GM21619 (cell line): ENCODE measurements around the gene HS1BP3.

ENCODE experiments used
- ATAC-seq: cut with Tn5 transposase; IDR thresholded peaks from one replicate; pipeline ENCODE4 v1.9.1; 2021; ENCODE audit not compliant: unreplicated experiment

HS1BP3 gene

GRCh38 chr2:20664431-20665242 is 13.7 kb upstream of the HS1BP3 start:
- ATAC-seq: no peak

DNA sequence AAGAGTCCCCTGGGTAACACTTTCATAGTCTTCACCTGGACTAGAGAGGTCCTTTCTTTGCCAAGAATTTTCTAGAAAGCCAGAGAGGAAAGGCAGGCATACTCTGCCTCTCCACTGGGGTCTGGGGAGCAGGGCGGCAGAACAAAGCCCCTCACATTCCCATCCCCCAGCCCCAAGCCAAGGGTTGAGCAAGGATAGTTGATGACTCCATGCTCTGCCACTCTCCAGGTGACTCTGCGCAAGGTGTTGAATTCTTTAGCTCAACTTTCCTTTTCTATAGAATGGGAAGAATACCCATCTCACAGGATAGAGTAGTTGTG is 13.1 kb upstream of the HS1BP3 start:
- no peak for ATAC-seq

GRCh38 chr2:20663196-20664070 is 12.5 kb upstream of the HS1BP3 start:
- ATAC-seq: no peak

- ATAC-seq: no peak
These were observed 11.5 kb upstream of the HS1BP3 start for GRCh38 chr2:20662308-20662937.

DNA sequence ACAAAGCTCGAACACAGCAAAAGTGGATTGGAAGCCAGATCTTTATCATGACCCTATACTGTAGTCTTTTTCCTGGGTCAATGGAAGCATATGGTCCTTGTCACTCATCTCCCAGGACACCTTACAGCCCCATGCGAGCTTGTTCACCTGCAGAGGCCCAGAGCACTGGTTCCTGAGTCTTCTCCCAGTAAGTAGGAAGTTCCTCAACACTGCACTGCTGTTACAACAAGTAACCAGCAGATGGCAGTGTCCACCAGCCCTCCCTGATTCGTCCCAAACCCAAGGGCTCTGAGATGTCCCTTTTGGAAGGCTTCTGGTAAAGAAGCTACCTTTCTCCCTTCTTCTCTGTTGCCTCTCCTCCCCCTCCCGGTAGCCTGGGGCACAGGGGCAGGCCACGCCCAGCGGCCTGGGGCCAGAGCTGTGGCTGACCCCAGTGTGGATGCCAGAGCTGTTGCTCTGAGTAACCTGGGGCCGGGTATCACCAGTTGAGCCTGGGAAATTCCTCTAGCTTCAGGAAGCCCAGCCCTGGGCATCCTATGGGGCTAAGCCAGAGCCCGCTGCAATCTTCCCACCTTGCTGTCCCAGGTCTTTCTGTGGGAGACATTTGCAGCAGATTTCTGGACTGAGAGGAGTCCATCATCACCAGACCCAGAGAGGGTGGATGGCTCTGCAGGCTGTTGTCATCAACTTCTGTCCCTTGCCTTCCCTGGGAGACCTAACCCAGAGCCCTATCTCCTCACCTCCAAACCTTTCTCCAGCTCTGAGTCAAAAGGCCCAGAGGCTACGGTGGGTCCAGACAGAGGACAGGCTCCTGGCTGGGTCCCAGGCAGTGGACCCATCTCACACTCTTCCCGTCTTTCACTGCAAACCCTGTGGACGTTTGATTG is 10.8 kb upstream of the HS1BP3 start:
- peak; percentile 68 for ATAC-seq

DNA sequence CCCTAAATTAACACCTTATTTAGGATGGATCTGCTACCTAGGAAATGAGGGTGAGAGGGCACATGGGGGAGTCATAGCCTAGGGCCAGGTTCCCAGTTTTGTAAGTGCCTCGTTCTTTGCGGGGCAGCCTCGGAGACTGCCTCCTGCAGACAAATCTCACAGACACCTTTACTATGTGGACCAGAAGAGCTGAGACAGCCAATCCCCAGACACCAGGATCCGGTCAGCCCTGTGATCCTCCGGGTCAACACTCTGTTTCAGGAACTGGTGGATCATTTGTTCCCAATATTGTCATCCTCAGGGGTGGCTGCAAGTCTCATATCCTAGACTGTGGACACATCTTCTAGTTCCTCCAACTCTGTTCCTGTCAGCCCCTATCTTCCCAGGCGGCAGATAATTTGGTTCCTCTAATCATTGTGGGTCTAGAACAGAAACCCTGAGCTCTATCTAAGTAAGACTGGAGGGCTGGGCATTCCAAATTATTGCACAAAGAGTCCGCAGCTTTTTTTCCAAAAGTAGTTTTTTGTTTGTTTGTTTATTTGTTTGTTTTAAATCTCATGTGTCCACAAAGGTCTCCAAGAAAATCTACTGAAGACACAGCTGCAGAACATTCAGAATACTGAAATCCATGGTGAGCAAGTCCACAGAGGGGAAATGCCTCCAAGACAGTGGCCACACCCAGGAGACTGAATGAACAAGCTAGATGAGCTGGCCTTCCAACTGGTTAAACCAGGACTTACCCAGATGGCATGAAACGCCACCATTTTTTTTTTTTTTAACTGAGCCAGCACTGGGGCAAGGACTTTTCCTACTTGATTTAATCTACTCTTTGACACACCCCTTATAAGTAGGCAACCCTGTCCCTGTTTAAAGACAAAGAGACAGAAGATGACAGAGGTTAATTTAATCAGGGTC is 9.9 kb upstream of the HS1BP3 start:
- no peak for ATAC-seq

GRCh38 chr2:20657522-20658235 is 6.8 kb upstream of the HS1BP3 start:
- no peak for ATAC-seq

DNA sequence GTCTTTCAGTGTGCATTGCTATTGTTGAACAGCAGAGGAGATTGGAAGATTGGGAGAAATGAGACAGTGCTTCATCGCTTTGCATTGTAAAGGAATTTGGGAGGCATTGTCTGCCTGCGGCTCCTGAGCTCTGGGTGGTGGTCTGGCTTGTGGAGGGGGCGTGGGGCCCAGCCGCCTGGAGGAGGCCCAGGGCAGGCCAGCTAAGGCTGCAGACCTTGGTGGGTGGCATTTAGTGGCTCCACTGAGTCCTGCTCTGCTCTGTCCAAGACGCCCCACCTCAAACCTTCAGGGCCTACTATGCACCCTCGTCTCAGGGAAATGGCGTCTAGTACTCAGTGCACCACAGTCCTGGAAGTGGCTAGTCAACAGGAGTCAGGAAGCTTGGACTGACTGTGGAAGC is 5.7 kb upstream of the HS1BP3 start:
- no peak for ATAC-seq

- no peak for ATAC-seq
These were observed 3.6 kb upstream of the HS1BP3 start for GRCh38 chr2:20654535-20654813.

- ATAC-seq: no peak
These were observed 3.0 kb upstream of the HS1BP3 start for GRCh38 chr2:20653695-20654534.

DNA sequence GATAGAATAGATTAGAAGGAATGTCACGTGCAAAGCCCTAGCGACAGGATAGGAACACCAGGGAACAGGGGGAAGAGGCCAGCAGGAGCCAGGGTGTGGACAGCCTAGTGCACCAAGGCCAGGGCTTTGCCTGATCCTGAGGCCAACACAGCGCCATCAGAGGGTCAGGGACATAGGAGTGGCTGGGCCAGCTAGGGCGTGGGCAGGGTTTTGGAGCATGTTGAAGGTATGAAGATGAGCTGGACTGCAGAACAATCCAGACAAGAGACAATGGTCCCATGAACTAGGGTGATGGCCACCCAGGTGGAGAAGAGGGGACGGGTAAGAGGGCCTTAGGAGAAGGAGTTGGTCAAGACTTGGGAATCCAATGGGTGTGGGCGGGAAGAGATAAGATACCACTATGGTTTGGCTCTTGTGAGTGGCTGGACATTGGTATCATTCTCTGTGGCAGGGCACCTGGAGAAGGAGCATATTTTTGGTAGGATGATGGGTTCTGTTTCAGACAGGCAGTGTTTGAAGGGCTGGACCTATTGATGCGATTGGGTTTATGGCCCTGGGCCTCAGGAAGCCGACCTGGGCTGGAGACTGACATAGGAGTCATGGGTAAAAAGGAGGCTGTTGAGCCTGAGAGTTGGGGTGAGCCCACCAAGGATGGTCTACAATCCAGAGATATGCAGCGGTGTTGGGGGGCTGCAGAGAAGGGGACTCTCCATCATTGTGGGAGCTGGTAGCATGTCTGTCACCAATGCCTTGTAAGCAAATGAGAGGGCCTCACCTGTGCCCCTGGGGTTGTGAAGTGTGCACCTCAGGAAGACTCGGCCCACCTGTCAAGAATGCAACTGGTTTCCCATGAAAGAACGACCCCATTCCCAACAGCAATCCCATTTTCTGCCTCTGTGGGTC is 2.0 kb upstream of the HS1BP3 start:
- no peak for ATAC-seq

DNA sequence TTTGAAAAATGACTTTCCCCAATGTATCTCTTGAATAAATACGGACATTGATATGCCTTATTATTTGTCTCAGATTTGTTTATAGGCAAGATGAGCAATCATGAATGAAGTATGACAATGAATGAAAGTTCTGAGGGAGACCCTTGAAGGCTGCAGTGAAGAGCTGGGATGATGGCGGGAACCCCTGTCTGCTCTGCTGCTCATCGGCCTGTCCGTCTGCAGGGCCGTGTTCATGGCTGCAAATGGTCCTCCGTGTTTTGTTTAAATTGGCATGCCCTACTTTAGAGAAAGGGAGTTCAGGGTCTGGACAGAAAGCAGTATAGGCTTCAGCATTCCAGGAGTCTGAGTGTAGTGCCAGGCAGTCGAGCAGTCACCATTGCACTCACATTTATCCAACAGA is 1.2 kb upstream of the HS1BP3 start:
- no peak for ATAC-seq

DNA sequence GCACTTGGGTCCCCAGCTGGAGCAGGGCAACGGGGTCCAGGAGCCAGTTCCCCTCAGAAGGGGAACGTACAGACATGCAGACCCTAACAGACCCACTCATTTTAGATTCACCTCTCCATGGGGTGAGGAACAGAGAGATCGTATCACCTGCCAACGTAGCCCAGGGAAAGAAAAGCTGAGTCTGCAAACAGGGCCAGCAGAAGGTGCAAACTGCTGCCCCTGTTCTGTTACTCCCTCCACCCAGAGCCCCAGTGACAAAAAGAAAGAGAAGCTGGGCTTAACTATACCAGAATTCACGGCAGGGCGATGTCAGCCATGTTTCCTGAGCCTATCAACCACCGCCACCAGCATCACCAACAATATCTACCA is 817 bp upstream of the HS1BP3 start:
- ATAC-seq: no peak

GRCh38 chr2:20650393-20650876 is 463 bp downstream of the HS1BP3 start:
- peak; percentile 16 for ATAC-seq

- ATAC-seq: no peak
These were observed 922 bp downstream of the HS1BP3 start for GRCh38 chr2:20649976-20650375.

- ATAC-seq: no peak
These were observed 1.3 kb downstream of the HS1BP3 start for GRCh38 chr2:20649576-20649975.

DNA sequence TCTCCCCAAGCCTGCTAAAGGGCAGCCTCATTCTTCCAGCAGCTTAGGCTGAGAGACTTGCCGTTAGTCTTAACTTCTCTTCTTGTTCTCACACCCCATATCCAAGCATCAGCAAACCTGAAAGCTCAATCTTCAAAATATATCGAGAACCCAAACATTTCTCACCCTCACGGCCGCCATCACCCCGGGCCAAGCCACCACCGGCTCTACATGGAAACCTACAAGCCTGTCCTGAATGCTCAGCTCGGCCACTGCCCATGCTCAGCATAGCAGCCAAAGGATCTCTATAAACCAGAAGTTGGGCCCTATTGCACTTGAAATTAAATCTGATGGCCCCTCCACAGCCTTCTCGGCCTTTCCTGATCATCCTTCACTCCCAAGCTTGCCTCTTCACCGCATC is 2.1 kb downstream of the HS1BP3 start:
- no peak for ATAC-seq
